ENCODE data around the gene JKAMP.

The JKAMP gene

DNA sequence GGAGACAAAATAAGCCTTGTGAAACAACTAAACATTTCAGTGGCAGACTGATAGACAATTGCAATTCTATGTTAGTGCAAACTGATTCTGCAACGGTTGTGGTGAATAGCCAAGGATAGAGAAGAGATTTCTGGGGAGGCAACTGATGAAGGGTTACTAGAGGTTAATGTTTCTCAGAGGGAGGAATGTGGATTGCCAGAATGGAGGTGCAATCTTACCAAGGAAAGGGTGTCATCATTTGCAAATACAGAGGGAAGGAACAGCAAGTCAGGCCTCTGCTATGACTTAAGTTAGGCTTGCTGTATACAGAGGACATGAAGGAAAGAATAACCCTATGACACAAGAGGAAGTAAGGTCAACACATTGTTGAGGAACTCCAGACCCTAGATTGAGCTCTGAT lies 56.5 kb downstream of the JKAMP start:
- no peaks in the 10 kb centered on the region for H3K4me1 Mint-ChIP-seq (ENCODE audit: low read depth)
- no peaks in the 10 kb centered on the region for H3K9me3 Mint-ChIP-seq
- H3K27me3 Mint-ChIP-seq (ENCODE audit: low read depth), result peaks cover 7% of the 10 kb centered on the region
- no peak overlapping the region for H3K4me3 Mint-ChIP-seq
- no peaks in the 10 kb centered on the region for H3K36me3 Mint-ChIP-seq (ENCODE audit: low read depth)
- H3K27ac Mint-ChIP-seq, result no peak overlapping the region

DNA sequence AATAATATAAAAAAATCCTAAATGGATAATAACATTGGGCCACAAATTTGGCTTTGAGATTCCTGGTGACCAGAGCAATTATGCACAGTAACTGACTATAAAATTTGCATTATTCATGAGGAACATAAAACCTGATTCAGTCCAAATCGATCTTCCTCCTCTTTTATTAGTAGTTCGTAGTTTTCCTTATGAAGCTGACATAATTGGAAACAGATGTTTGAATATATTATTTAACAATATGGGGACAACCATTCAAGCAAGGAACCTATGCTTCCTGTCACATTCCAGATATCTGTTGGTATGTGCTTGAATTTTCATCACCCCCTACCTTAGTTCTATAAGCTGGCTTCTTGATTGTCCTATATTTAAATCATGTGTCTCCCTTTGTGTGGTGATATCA lies 57.4 kb downstream of the JKAMP start:
- H3K9me3 Mint-ChIP-seq, result no peaks in the 10 kb centered on the region
- H3K27me3 Mint-ChIP-seq (ENCODE audit: low read depth), result peaks cover 7% of the 10 kb centered on the region
- H3K4me1 Mint-ChIP-seq (ENCODE audit: low read depth), result no peaks in the 10 kb centered on the region
- H3K36me3 Mint-ChIP-seq (ENCODE audit: low read depth), result no peaks in the 10 kb centered on the region
- no peak overlapping the region for H3K4me3 Mint-ChIP-seq
- H3K27ac Mint-ChIP-seq, result no peak overlapping the region

DNA sequence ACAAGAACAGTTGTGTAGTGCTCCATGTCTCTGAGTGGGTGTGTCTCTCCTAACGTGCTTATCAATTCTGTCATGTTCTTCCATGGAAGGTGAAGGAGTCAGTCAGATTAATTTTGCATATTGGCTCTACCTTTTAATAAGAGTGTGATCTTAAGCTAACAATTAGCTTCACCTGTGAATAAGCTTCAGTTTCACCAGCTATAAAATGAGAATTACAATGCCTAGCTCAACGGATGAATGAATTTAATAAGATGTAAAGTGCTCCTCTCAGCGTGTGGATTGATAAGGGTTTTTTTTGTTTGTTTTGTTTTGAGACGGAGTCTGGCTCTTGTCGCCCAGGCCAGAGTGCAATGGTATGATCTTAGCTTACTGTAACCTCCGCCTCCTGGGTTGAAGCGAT lies 59.6 kb downstream of the JKAMP start:
- H3K4me3 Mint-ChIP-seq, result no peak overlapping the region
- no peaks in the 10 kb centered on the region for H3K36me3 Mint-ChIP-seq (ENCODE audit: low read depth)
- H3K27me3 Mint-ChIP-seq (ENCODE audit: low read depth), result peaks cover 7% of the 10 kb centered on the region
- H3K4me1 Mint-ChIP-seq (ENCODE audit: low read depth), result no peaks in the 10 kb centered on the region
- H3K27ac Mint-ChIP-seq, result no peak overlapping the region
- no peaks in the 10 kb centered on the region for H3K9me3 Mint-ChIP-seq

DNA sequence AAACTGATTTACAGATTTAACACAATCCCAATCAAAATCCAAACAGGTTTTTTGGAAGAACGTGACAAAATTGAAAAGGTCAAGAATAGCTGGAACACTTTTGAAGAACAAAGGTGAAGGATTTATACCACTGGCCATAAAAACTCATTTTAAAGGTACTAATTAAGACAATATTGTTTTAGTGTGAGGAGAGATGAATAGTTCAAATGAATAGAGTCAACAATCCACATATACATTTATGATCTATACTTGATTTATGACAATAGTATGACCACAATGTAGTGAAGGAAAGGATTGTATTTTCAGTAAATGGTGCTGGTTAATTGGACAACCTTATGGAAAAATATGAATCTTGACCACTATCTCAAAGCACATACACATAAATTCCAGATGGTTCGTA lies 63.0 kb downstream of the JKAMP start:
- Mint-ChIP-seq H3K9me3 (no peaks in the 10 kb centered on the region), H3K27me3 (ENCODE audit: low read depth) (peaks cover under 1% of the 10 kb centered on the region), H3K4me1 (ENCODE audit: low read depth) (no peaks in the 10 kb centered on the region), H3K4me3 (no peak overlapping the region), H3K27ac (no peak overlapping the region), H3K36me3 (ENCODE audit: low read depth) (no peaks in the 10 kb centered on the region)
